Ishikawa (cell line): ENCODE data around the gene OR2J3.

Experiments
- RAD21 ChIP-seq: IDR thresholded peaks from 2 replicates; pipeline ENCODE4 v1.6.1; 2012; ENCODE audit warnings: low read depth
- TAF1 ChIP-seq: IDR thresholded peaks from 2 replicates; pipeline ENCODE4 v1.6.1; 2012; ENCODE audit warnings: low read depth, mild to moderate bottlenecking
- YY1 ChIP-seq: IDR thresholded peaks from 2 replicates; pipeline ENCODE4 v1.6.1; 2012; ENCODE audit warnings: low read depth

GRCh38 chr6:29097803-29098202 lies 10.1 kb upstream of the OR2J3 start:
- TF ChIP-seq TAF1 = no peak
- no peak for TF ChIP-seq RAD21
- no peak for TF ChIP-seq YY1
